HEK293 (cell line): ENCODE data around the gene DUS1L.

Experiments
- KLF9 ChIP-seq: fragments of 450-650 bp; formaldehyde crosslinking; IDR thresholded peaks from 2 replicates; pipeline ENCODE4 v1.5.1; 2016; ENCODE audit warnings: missing biosample characterization, missing genetic modification characterization, low read depth
- OSR2 ChIP-seq: fragments of 450-650 bp; formaldehyde crosslinking; IDR thresholded peaks from 2 replicates; pipeline ENCODE4 v1.5.1; 2016; ENCODE audit warnings: missing biosample characterization, missing genetic modification characterization
- PATZ1 ChIP-seq: fragments of 450-650 bp; formaldehyde crosslinking; IDR thresholded peaks from 2 replicates; pipeline ENCODE4 v1.5.1; 2016; ENCODE audit warnings: missing biosample characterization, missing genetic modification characterization
- PRDM2 ChIP-seq: fragments of 450-650 bp; formaldehyde crosslinking; IDR thresholded peaks from 2 replicates; pipeline ENCODE4 v1.5.1; 2016; ENCODE audit warnings: missing biosample characterization, missing genetic modification characterization, borderline replicate concordance
- REPIN1 ChIP-seq: fragments of 450-650 bp; formaldehyde crosslinking; IDR thresholded peaks from 2 replicates; pipeline ENCODE4 v1.5.1; 2017; ENCODE audit warnings: missing biosample characterization, missing genetic modification characterization, low read depth
- SALL2 ChIP-seq: fragments of 450-650 bp; formaldehyde crosslinking; IDR thresholded peaks from 2 replicates; pipeline ENCODE4 v1.5.0; 2017; ENCODE audit warnings: missing biosample characterization, mild to moderate bottlenecking, missing genetic modification characterization, borderline replicate concordance
- SP7 ChIP-seq: fragments of 450-650 bp; formaldehyde crosslinking; IDR thresholded peaks from 2 replicates; pipeline ENCODE4 v1.5.1; 2016; ENCODE audit warnings: missing biosample characterization, missing genetic modification characterization
- ZBTB11 ChIP-seq: fragments of 450-650 bp; formaldehyde crosslinking; conservative IDR thresholded peaks from 2 replicates; pipeline ENCODE4 v1.5.1; 2016; ENCODE audit warnings: low read depth, missing biosample characterization, missing genetic modification characterization
- ZBTB44 ChIP-seq: fragments of 450-650 bp; IDR thresholded peaks from 2 replicates; pipeline ENCODE4 v1.5.1; 2018; ENCODE audit warnings: missing biosample characterization, mild to moderate bottlenecking, missing genetic modification characterization
- ZBTB7A ChIP-seq: fragments of 450-650 bp; formaldehyde crosslinking; IDR thresholded peaks from 2 replicates; pipeline ENCODE4 v1.5.1; 2016; ENCODE audit warnings: low read depth, missing biosample characterization, missing genetic modification characterization
- ZNF221 ChIP-seq: fragments of 450-650 bp; formaldehyde crosslinking; IDR thresholded peaks from 2 replicates; pipeline ENCODE4 v1.5.1; 2017; ENCODE audit warnings: missing biosample characterization, missing genetic modification characterization, borderline replicate concordance
- ZNF239 ChIP-seq: fragments of 450-650 bp; formaldehyde crosslinking; IDR thresholded peaks from 2 replicates; pipeline ENCODE4 v1.5.1; 2016; ENCODE audit warnings: missing biosample characterization, missing genetic modification characterization
- ZNF274 ChIP-seq, 2 experiments: fragments of 200-500 bp in 1 of 2; fragments of 450-650 bp in 1 of 2; sonication (Bioruptor generic) in 1 of 2; formaldehyde crosslinking in 1 of 2; IDR thresholded peaks; 2 replicates each; pipeline versions ENCODE4 v1.5.1 to v1.6.1; 2014 to 2016; ENCODE audit warnings: borderline replicate concordance in 1 of 2, inconsistent platforms in 1 of 2, low read length in 1 of 2, missing biosample characterization in 1 of 2, missing genetic modification characterization in 1 of 2
- ZNF280D ChIP-seq: fragments of 450-650 bp; formaldehyde crosslinking; IDR thresholded peaks from 2 replicates; pipeline ENCODE4 v1.5.1; 2016; ENCODE audit warnings: missing biosample characterization, missing genetic modification characterization
- ZNF366 ChIP-seq: fragments of 450-650 bp; formaldehyde crosslinking; conservative IDR thresholded peaks from 2 replicates; pipeline ENCODE4 v1.5.1; 2016; ENCODE audit warnings: missing biosample characterization, missing genetic modification characterization
- ZNF37A ChIP-seq: fragments of 450-650 bp; IDR thresholded peaks from 2 replicates; pipeline ENCODE4 v1.5.1; 2018; ENCODE audit warnings: missing biosample characterization, missing genetic modification characterization
- ZNF394 ChIP-seq: fragments of 450-650 bp; formaldehyde crosslinking; IDR thresholded peaks from 2 replicates; pipeline ENCODE4 v1.5.1; 2016; ENCODE audit warnings: missing biosample characterization, missing genetic modification characterization, mild to moderate bottlenecking, moderate library complexity, borderline replicate concordance
- ZNF416 ChIP-seq: fragments of 450-650 bp; formaldehyde crosslinking; IDR thresholded peaks from 2 replicates; pipeline ENCODE4 v1.5.1; 2016; ENCODE audit warnings: missing biosample characterization, missing genetic modification characterization
- ZNF473 ChIP-seq: fragments of 450-650 bp; formaldehyde crosslinking; IDR thresholded peaks from 2 replicates; pipeline ENCODE4 v1.5.1; 2017; ENCODE audit warnings: missing biosample characterization, missing genetic modification characterization
- ZNF585B ChIP-seq: fragments of 450-650 bp; formaldehyde crosslinking; IDR thresholded peaks from 2 replicates; pipeline ENCODE4 v1.5.1; 2016; ENCODE audit warnings: missing biosample characterization, missing genetic modification characterization
- ZNF768 ChIP-seq: fragments of 450-650 bp; formaldehyde crosslinking; IDR thresholded peaks from 2 replicates; pipeline ENCODE4 v1.5.1; 2018; ENCODE audit warnings: missing biosample characterization, mild to moderate bottlenecking, missing genetic modification characterization
- ZNF843 ChIP-seq: fragments of 450-650 bp; formaldehyde crosslinking; IDR thresholded peaks from 2 replicates; pipeline ENCODE4 v1.5.1; 2016; ENCODE audit warnings: missing biosample characterization, missing genetic modification characterization

DUS1L gene

GRCh38 chr17:82051776-82052637 is 13.6 kb downstream of the DUS1L start, which contains the start of the genes GPS1 and RFNG (continued):
- TF ChIP-seq ZNF473 (tag by site-specific recombination) (no peak), ZNF366 (tag by site-specific recombination) (no peak), PRDM2 (tag by site-specific recombination) (no peak), ZNF416 (tag by site-specific recombination) (no peak), ZNF280D (tag by site-specific recombination) (no peak), ZNF37A (tag by site-specific recombination) (no peak), OSR2 (tag by site-specific recombination) (no peak), SP7 (tag by site-specific recombination) (no peak), ZNF221 (tag by site-specific recombination) (no peak), ZNF585B (tag by site-specific recombination) (no peak), SALL2 (tag by site-specific recombination) (no peak), ZBTB11 (tag by site-specific recombination) (0 out of 2 replicates have a peak, but pooled peaks have one; percentile 39), ZNF394 (no peak), ZBTB44 (tag by site-specific recombination) (no peak), PATZ1 (peak; percentile 71; the same call in 1 of the 2 replicates), KLF9 (tag by site-specific recombination) (no peak), ZNF239 (no peak), ZBTB7A (tag by site-specific recombination) (no peak), ZNF843 (tag by site-specific recombination) (no peak), REPIN1 (tag by site-specific recombination) (no peak), ZNF274 (IDR thresholded peaks at IDR 0.05; ENCODE audit: low read length) (no peak), ZNF274 (tag by site-specific recombination; IDR thresholded peaks at IDR 0.05; ENCODE audit: borderline replicate concordance) (no peak), ZNF768 (tag by site-specific recombination) (no peak)
